ENCODE measurements around the gene ZMYND19.

GRCh38 chr9:137583347-137583746, 7.0 kb downstream of the ZMYND19 start:
- TF ChIP-seq HDGF (IDR thresholded peaks at IDR 0.05; ENCODE audit: borderline replicate concordance), result no peak
- no peak for TF ChIP-seq ZNF384 (IDR thresholded peaks at IDR 0.05)
- no peak for TF ChIP-seq TARDBP (IDR thresholded peaks at IDR 0.05)
- TF ChIP-seq ARNT (IDR thresholded peaks at IDR 0.05), result no peak
- TF ChIP-seq FOXA1 (IDR thresholded peaks at IDR 0.05), result no peak
- TF ChIP-seq FOXM1 (IDR thresholded peaks at IDR 0.05; ENCODE audit: borderline replicate concordance), result no peak
- no peak for TF ChIP-seq NFRKB (IDR thresholded peaks at IDR 0.05)
- no peak for TF ChIP-seq LEF1 (IDR thresholded peaks at IDR 0.05; ENCODE audit: borderline replicate concordance)

Measured in HEK293T (cell line).